SK-N-SH (cell line): Measurements from ENCODE around the gene ZNF277.

ENCODE experiments used
- CHD2 ChIP-seq: fragments of 150-350 bp; IDR thresholded peaks from 2 replicates; pipeline ENCODE4 v1.6.1; 2018; ENCODE audit warnings: low read length; ENCODE audit not compliant: partially characterized antibody
- EP300 ChIP-seq, 2 experiments: IDR thresholded peaks; 2 replicates each; pipeline versions ENCODE4 v1.4.0 to v1.6.1; 2012; ENCODE audit warnings: borderline replicate concordance in 1 of 2, low read depth in 1 of 2, low read length in 1 of 2
- FOXJ3 ChIP-seq: sonication (generic); formaldehyde crosslinking; IDR thresholded peaks from 2 replicates; pipeline ENCODE4 v1.5.1; 2020; ENCODE audit warnings: mild to moderate bottlenecking, missing genetic modification reagents
- GABPA ChIP-seq: IDR thresholded peaks from 2 replicates; pipeline ENCODE4 v1.4.0; 2012; ENCODE audit warnings: low read depth, mild to moderate bottlenecking
- NRF1 ChIP-seq: IDR thresholded peaks from 2 replicates; pipeline ENCODE4 v1.6.1; 2012; ENCODE audit warnings: low read depth, mild to moderate bottlenecking, low read length
- POLR2AphosphoS5 ChIP-seq: IDR thresholded peaks from 2 replicates; pipeline ENCODE4 v1.6.1; 2012; ENCODE audit warnings: low read depth, low read length
- RFX5 ChIP-seq: IDR thresholded peaks from 2 replicates; pipeline ENCODE4 v1.6.1; 2012; ENCODE audit warnings: mild to moderate bottlenecking, improper control_type of control experiment, low read length
- RXRA ChIP-seq: IDR thresholded peaks from 2 replicates; pipeline ENCODE4 v1.4.0; 2012; ENCODE audit warnings: low read depth, mild to moderate bottlenecking, borderline replicate concordance
- SIN3A ChIP-seq: IDR thresholded peaks from 2 replicates; pipeline ENCODE4 v1.6.1; 2012; ENCODE audit warnings: low read depth, mild to moderate bottlenecking, low read length, moderate library complexity, borderline replicate concordance
- TF ChIP-seq, protein P1 (sequence below): fragments of 200-600 bp; sonication (generic); IDR thresholded peaks from 2 replicates; pipeline ENCODE4 v1.6.1; 2017; ENCODE audit warnings: antibody characterized with exemption, mild to moderate bottlenecking, moderate library complexity
- TF ChIP-seq, protein P2 (sequence below): IDR thresholded peaks from 2 replicates; pipeline ENCODE4 v1.6.1; 2012; ENCODE audit warnings: mild to moderate bottlenecking, low read depth, low read length, moderate library complexity
- TF ChIP-seq, protein P3 (sequence below): IDR thresholded peaks from 2 replicates; pipeline ENCODE4 v1.4.0; 2012; ENCODE audit warnings: low read depth, borderline replicate concordance

DNA sequence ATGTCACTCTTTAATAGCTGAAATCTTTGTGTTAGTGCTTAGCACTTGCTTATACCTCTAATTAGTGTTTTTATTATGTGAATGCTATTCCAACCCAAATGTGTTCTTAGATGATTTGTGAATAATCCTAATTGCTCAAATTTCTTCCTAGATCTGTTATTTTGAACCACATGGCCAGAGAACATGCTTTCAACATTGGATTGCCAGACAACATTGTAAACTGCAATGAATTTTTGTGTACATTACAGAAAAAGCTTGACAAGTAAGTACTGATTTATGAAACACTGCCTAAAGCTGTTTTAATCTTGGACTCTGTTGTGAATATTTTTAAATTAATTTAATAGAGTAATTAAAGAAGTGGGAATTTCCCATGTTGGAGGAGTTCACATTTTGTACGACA lies 121.1 kb downstream of the ZNF277 start:
- TF ChIP-seq, protein P1, sequence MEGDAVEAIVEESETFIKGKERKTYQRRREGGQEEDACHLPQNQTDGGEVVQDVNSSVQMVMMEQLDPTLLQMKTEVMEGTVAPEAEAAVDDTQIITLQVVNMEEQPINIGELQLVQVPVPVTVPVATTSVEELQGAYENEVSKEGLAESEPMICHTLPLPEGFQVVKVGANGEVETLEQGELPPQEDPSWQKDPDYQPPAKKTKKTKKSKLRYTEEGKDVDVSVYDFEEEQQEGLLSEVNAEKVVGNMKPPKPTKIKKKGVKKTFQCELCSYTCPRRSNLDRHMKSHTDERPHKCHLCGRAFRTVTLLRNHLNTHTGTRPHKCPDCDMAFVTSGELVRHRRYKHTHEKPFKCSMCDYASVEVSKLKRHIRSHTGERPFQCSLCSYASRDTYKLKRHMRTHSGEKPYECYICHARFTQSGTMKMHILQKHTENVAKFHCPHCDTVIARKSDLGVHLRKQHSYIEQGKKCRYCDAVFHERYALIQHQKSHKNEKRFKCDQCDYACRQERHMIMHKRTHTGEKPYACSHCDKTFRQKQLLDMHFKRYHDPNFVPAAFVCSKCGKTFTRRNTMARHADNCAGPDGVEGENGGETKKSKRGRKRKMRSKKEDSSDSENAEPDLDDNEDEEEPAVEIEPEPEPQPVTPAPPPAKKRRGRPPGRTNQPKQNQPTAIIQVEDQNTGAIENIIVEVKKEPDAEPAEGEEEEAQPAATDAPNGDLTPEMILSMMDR = no peak
- TF ChIP-seq, protein P2, sequence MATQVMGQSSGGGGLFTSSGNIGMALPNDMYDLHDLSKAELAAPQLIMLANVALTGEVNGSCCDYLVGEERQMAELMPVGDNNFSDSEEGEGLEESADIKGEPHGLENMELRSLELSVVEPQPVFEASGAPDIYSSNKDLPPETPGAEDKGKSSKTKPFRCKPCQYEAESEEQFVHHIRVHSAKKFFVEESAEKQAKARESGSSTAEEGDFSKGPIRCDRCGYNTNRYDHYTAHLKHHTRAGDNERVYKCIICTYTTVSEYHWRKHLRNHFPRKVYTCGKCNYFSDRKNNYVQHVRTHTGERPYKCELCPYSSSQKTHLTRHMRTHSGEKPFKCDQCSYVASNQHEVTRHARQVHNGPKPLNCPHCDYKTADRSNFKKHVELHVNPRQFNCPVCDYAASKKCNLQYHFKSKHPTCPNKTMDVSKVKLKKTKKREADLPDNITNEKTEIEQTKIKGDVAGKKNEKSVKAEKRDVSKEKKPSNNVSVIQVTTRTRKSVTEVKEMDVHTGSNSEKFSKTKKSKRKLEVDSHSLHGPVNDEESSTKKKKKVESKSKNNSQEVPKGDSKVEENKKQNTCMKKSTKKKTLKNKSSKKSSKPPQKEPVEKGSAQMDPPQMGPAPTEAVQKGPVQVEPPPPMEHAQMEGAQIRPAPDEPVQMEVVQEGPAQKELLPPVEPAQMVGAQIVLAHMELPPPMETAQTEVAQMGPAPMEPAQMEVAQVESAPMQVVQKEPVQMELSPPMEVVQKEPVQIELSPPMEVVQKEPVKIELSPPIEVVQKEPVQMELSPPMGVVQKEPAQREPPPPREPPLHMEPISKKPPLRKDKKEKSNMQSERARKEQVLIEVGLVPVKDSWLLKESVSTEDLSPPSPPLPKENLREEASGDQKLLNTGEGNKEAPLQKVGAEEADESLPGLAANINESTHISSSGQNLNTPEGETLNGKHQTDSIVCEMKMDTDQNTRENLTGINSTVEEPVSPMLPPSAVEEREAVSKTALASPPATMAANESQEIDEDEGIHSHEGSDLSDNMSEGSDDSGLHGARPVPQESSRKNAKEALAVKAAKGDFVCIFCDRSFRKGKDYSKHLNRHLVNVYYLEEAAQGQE = no peak
- TF ChIP-seq CHD2 = no peak
- TF ChIP-seq, protein P3, sequence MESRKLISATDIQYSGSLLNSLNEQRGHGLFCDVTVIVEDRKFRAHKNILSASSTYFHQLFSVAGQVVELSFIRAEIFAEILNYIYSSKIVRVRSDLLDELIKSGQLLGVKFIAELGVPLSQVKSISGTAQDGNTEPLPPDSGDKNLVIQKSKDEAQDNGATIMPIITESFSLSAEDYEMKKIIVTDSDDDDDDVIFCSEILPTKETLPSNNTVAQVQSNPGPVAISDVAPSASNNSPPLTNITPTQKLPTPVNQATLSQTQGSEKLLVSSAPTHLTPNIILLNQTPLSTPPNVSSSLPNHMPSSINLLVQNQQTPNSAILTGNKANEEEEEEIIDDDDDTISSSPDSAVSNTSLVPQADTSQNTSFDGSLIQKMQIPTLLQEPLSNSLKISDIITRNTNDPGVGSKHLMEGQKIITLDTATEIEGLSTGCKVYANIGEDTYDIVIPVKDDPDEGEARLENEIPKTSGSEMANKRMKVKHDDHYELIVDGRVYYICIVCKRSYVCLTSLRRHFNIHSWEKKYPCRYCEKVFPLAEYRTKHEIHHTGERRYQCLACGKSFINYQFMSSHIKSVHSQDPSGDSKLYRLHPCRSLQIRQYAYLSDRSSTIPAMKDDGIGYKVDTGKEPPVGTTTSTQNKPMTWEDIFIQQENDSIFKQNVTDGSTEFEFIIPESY = no peak
- TF ChIP-seq GABPA = no peak
- TF ChIP-seq POLR2AphosphoS5 = no peak
- TF ChIP-seq RFX5 = no peak
- no peak for TF ChIP-seq SIN3A
- no peak for TF ChIP-seq RXRA
- TF ChIP-seq EP300 (IDR thresholded peaks at IDR 0.05; ENCODE audit: borderline replicate concordance in 1 of 2, low read depth in 1 of 2, low read length in 1 of 2) = no peak
- no peak for TF ChIP-seq FOXJ3 (CRISPR knock-in tag)
- TF ChIP-seq NRF1 = no peak
